NCI-H510A treated with DMSO at 0.1 percent for 48 hours (cell line): Measurements from ENCODE around the gene SGK2.
"Not testable (repeated sequence)": the region's sequence is repeated elsewhere in the genome, so short reads cannot be mapped to it uniquely, and the experiment has no call there.

ENCODE experiments used
- DNase-seq: peaks from one replicate; lab custom pipeline; 2025; lab: John Stamatoyannopoulos, UW

SGK2 gene

DNA sequence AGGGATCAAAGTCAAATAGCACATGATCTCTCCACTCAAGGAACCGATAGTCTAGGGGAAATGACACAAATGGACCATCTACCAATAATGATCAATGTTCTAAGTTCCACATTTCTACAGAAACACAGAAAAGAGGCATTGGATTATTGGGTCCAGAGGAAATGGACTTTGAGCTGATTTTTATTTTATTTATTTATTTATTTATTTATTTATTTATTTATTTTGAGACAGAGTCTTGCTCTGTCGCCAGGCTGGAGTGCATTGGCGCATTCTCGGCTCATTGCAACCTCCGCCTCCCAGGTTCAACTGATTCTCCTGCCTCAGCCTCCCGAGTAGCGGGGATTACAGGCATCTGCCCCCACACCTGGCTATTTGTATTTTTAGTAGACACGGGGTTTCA lies 43.1 kb downstream of the SGK2 start:
- not testable (repeated sequence) for DNase-seq

DNA sequence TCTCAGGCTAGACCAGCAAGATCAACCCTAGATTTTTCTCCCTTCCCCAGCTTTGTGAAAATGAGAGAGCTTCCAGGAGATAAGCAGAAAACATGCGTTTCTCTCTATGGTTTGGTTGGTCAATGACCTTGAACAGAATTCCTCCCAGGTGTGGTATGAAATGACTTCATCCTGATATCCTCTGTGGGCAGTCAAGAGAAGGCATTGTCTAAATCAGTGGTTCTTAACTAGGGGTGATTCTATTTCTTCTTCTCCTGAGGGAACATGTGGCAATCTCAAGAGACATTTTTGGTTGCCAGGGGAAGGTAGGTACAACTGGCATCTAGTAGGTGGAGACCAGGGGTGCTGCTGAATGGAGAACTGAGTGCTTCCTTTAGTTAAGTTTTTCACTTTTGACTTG lies 44.3 kb downstream of the SGK2 start:
- no peak for DNase-seq

DNA sequence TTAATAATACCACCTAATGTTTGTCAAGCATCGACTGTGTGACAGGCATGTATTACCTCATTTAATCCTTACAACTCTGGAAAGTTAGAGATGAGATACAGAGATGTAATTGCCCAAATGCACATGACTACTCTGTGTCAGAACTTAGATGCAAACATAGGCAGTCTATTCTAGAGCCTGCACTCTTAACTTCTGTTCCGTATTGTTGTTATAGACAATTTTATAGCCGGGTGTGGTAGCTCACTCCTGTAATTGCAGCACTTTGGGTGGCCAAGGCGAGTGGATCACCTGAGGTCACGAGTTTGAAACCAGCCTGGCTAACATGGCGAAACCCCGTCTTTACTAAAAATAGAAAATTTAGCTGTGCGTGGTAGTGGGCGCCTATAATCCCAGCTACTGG lies 46.9 kb downstream of the SGK2 start:
- no peak for DNase-seq

DNA sequence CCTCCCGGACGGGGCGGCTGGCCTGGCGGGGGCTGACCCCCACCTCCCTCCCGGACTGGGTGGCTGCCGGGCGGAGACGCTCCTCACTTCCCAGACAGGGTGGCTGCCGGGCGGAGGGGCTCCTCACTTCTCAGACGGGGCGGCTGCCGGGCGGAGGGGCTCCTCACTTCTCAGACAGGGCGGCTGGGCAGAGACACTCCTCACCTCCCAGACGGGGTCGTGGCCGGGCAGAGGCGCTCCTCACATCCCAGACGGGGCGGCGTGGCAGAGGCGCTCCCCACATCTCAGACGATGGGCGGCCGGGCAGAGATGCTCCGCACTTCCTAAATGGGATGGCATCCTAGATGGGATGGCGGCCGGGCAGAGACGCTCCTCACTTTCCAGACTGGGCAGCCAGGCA lies 48.5 kb downstream of the SGK2 start:
- not testable (repeated sequence) for DNase-seq

DNA sequence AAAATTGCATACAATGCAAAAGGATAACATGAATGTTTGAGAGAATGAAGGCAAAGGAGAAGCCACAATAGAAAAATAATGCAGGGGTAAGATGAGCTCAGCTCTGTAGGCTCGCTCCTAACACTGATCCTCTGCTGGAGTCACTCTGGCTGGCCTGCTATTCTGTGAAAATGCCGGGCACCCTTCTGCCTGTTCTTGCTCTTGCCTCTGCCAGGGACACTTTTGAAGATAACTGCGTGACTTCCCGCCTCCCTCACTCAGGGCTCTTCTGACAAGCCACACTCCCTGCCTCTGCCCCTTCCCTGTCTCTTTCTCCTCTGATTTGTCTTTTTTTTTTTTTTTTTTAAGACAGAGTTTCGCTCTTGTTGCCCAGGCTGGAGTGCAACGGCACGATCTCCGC lies 72.8 kb downstream of the SGK2 start:
- no peak for DNase-seq
